HAP-1 (cell line): ENCODE measurements around the gene UGT1A8.
"Not testable (repeated sequence)": the region's sequence is repeated elsewhere in the genome, so short reads cannot be mapped to it uniquely, and the experiment has no call there.

Experiments
- DNase-seq, 2 experiments: peaks; one replicate each; pipeline ENCODE4 v3.0.0-alpha.2; 2016 to 2020; ENCODE audit warnings: low spot score in 2 of 2
- H3K27me3 ChIP-seq: fragments of 250-450 bp; sonication (Bioruptor Pico); 2 replicates; pipeline ENCODE4 v1.5.1; 2020; ENCODE audit warnings: low read depth, mild to moderate bottlenecking, moderate library complexity
- H3K36me3 ChIP-seq: fragments of 250-450 bp; sonication (Bioruptor Pico); replicated peaks from 2 replicates; pipeline ENCODE4 v1.5.1; 2020; ENCODE audit warnings: mild to moderate bottlenecking
- H3K4me1 ChIP-seq: fragments of 250-450 bp; sonication (Bioruptor Pico); 2 replicates; pipeline ENCODE4 v1.5.1; 2020; ENCODE audit warnings: mild to moderate bottlenecking
- H3K4me3 ChIP-seq: fragments of 250-450 bp; sonication (Bioruptor Pico); 2 replicates; pipeline ENCODE4 v1.5.1; 2020; ENCODE audit warnings: mild to moderate bottlenecking, moderate library complexity
- H3K9me3 ChIP-seq: fragments of 250-450 bp; sonication (Bioruptor Pico); 2 replicates; pipeline ENCODE4 v1.5.1; 2020; ENCODE audit warnings: mild to moderate bottlenecking, moderate library complexity
- in situ Hi-C: fragments of 300-500 bp; cut with MboI; formaldehyde crosslinking; loops from 3 replicates; pipeline ENCODE4 v1.14.3; 2020; ENCODE audit warnings: low sequenced_read_pairs, inconsistent platforms, mixed read lengths

Gene UGT1A8

DNA sequence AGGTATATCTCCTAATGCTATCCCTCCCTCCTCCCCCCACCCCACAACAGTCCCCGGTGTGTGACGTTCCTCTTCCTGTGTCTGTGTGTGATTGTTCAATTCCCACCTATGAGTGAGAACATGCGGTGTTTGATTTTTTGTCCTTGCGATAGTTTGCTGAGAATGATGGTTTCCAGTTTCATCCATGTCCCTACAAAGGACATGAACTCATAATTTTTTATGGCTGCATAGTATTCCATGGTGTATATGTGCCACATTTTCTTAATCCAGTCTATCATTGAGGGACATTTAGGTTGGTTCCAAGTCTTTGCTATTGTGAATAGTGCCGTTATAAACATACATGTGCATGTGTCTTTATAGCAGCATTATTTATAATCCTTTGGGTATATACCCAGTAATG, 83.4 kb downstream of the UGT1A8 start:
- H3K36me3 ChIP-seq, DNase-seq, H3K9me3 ChIP-seq, H3K4me3 ChIP-seq, in situ Hi-C loops, H3K27me3 ChIP-seq: not testable (repeated sequence)
- peaks cover 33% of the 10 kb centered on the region for H3K4me1 ChIP-seq

DNA sequence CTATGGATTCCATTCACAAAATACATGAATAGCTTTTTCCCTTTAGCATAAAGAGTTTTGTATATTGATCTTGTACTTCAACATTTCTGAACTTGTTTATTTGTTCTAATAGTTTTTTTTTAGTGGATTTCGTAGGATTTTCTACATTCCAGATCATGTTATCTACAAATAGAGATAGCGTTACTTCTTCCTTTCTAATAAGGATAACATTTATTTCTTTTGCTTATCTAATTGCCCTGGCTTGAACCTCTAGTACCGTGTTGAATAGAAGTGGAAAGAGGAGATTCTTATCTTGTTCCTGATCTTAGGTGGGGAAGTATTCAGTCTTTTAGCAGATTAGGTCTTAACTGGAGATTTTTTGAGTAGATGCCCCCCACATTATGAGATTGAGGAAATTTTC, 84.8 kb downstream of the UGT1A8 start:
- in situ Hi-C loops, result no loop called here
- Histone ChIP-seq H3K27me3 (no peaks in the 10 kb centered on the region), H3K9me3 (no peaks in the 10 kb centered on the region), H3K4me3 (no peak overlapping the region), H3K4me1 (peaks cover 33% of the 10 kb centered on the region), H3K36me3 (no peaks in the 10 kb centered on the region)
- DNase-seq, result no peak

DNA sequence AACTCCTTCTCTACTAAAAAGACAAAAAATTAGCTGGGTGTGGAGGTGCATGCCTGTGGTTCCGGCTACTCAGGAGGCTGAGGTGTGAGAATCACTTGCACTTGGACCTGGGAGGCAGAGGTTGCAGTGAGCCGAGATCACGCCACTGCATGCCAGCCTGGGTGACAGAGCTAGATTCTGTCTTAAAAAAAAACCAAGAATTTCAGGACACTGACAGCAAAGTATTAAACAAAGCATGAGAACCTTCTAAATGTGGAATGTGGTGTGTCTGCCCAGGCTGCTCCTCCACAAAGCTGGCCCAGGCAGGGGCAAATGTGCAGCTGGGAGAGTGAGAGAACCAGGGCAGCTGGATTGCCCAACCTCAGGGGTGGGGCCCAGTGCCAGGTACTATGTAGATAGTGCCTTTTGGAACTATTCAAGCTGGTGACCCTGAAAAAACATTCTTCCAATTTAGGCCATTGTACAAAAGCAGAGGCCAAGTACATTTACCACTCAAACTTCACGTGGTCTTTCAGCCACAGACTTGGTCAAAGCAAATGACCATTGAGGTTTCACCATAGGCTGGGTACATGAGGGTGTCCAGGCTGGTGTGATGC, 88.6 kb downstream of the UGT1A8 start:
- Histone ChIP-seq H3K27me3 (no peaks in the 10 kb centered on the region), H3K9me3 (no peaks in the 10 kb centered on the region), H3K4me1 (peaks cover 25% of the 10 kb centered on the region), H3K36me3 (no peaks in the 10 kb centered on the region), H3K4me3 (no peak overlapping the region)
- no peak for DNase-seq
- in situ Hi-C loops, result no loop called here

DNA sequence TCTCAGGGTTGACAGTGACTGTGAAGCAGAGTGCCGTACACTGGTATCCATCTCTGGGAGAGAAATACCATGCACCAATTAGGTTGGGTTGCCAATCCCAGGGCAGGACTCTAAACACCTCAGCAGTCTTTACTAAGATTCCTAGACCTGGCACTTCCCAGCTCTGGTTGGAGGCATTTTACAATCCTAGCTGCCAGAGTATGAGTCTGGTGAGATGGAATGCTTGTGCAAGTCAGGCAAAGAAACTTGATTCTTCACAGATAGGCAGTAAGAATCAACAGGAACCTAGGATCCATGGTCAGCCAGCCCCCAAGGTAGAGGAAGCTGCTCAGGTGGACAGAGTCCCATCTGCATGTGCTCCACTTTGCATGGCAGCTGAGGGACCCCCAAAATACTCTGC, 89.3 kb downstream of the UGT1A8 start:
- no peaks in the 10 kb centered on the region for H3K9me3 ChIP-seq
- DNase-seq, result no peak

DNA sequence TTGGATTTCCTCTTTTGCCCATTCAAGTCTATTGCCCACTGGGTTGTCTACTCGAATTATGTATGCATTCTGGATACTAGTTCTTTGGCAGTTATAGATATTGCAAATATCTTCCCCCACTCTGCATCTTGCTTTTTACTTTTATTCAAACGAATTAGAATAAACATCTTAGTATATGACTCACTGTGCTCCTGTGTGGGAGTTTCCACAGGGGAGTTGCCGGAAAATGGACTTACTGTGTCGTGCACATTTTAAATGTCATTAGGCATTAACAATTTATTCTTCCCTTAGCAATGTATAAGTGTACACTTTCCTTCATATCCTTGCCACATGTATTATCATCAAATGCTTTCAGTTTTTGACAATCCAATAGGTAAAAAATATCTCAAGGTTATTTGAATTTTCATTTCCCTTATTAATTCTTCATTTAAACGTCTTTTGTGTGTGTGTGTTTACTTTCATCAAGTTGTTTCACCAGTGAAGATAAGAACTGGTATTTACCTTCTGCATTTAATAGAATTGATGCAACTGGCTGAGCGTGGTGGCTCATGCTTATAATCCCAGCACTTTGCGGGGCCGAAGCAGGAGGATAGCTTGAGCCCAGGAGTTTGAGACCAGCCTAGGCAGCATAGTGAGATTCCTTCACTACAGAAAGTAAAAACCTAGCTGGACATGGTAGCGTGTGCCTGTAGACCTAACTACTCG, 90.7 kb downstream of the UGT1A8 start:
- Histone ChIP-seq H3K4me3 (no peak overlapping the region), H3K36me3 (no peaks in the 10 kb centered on the region), H3K4me1 (peaks cover 23% of the 10 kb centered on the region), H3K9me3 (no peaks in the 10 kb centered on the region), H3K27me3 (no peaks in the 10 kb centered on the region)
- in situ Hi-C loops, result no loop called here
- DNase-seq, result no peak

More for the DNA sequence above, 89.3 kb downstream of the UGT1A8 start:
- in situ Hi-C loops, result no loop called here
- peaks cover 30% of the 10 kb centered on the region for H3K4me1 ChIP-seq
- H3K36me3 ChIP-seq, result no peaks in the 10 kb centered on the region
- H3K4me3 ChIP-seq, result no peak overlapping the region
- H3K27me3 ChIP-seq, result no peaks in the 10 kb centered on the region

DNA sequence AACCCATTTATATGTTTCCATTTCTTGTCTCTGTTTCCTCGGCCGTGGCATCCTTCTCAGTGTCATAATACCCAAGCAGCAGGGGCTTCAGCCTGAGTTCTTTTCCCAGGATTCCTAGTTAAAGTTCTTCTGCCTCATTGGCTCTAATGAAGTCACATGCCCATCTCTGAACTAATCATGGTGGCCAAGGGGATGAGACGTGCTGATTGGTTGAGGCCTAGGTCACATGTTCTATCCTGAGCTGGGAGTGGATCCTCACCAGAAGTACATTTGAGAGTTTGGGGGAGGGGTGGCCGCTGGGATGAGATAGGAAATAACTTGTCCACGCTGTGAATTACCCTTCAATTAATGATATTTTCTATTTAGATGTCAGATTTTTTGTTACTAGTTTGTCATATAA, 91.5 kb downstream of the UGT1A8 start:
- H3K36me3 ChIP-seq, result no peaks in the 10 kb centered on the region
- no peak overlapping the region for H3K4me3 ChIP-seq
- H3K9me3 ChIP-seq, result no peaks in the 10 kb centered on the region
- in situ Hi-C loops, result no loop called here
- DNase-seq, result no peak
- no peaks in the 10 kb centered on the region for H3K27me3 ChIP-seq
- H3K4me1 ChIP-seq, result peaks cover 23% of the 10 kb centered on the region

DNA sequence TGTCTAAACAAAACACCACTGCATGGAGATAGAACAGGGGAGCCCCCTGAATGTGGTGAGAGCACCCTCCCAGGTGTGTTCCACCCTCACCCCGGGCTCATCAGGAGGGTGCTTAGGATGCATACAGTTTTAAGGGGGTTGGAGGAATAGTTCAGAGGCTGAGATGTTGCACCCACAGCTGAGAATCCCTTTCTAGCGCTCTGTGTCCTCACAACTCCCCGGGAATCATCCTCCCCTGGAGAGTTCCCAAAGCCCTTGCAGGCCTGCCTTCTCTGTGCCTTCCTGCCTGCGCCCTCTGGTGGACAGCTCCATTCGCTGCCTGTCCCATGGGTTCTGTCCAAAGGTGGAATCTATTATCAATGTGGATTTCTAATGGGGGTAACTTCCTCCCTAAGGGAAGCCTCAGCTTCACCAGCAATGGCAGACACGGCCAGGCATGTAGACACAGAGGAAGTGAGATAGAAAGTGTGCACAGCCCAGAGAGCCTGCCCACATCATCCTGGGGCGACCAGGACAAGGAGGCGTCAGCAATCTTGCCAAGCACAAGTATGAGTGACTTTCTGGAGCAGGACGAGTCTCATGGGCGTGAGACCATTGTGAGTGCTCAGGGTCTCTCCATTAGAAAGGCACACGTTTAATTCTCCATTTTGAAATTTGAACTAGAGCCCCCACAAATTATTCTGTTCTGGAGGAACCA, 94.0 kb downstream of the UGT1A8 start:
- in situ Hi-C loops, result loop anchor here (10.0 kb wide), 1 partner anchor 227 kb away; no protein-coding TSS in a partner anchor
- no peaks in the 10 kb centered on the region for H3K9me3 ChIP-seq
- H3K4me1 ChIP-seq, result peaks cover 23% of the 10 kb centered on the region
- no peaks in the 10 kb centered on the region for H3K27me3 ChIP-seq
- peak; percentile 87 to 96 for DNase-seq
- no peak overlapping the region for H3K4me3 ChIP-seq
- H3K36me3 ChIP-seq, result no peaks in the 10 kb centered on the region

DNA sequence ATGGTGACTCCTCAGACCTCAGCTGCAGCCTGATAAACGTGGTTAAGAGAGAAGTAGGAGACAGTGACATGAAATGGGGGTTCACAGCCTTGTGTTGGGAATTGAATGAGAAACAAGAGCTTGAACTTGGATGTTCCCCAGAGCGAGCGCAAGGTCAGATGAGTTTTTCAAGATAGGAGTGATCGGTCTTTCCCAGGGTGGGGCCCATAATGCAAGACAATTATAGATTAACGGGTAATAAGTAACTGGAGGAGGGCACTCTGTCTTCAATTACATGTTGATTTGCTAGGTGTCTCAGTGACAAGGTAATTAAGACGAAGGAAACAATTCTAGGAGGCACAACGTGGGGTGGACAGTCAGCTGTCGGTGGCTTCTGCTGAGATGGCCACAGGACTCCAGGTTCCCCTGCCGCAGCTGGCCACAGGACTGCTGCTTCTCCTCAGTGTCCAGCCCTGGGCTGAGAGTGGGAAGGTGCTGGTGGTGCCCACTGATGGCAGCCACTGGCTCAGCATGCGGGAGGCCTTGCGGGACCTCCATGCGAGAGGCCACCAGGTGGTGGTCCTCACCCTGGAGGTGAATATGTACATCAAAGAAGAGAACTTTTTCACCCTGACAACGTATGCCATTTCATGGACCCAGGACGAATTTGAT, 95.3 kb downstream of the UGT1A8 start, which contains the start of gene UGT1A5:
Gene UGT1A5 (plus strand): TSS at position 297 of the 651 bp plus-strand sequence. CDS start 85 bp downstream, at position 382.
- Histone ChIP-seq H3K4me1 (peaks cover 23% of the 10 kb centered on the region), H3K36me3 (no peaks in the 10 kb centered on the region), H3K4me3 (no peak within 1 kb of the TSS), H3K27me3 (no peaks in the 10 kb centered on the region), H3K9me3 (no peaks in the 10 kb centered on the region)
- DNase-seq, result no peak
- in situ Hi-C loops, result loop anchor here (10.0 kb wide), 1 partner anchor 228 kb away; no protein-coding TSS in a partner anchor

DNA sequence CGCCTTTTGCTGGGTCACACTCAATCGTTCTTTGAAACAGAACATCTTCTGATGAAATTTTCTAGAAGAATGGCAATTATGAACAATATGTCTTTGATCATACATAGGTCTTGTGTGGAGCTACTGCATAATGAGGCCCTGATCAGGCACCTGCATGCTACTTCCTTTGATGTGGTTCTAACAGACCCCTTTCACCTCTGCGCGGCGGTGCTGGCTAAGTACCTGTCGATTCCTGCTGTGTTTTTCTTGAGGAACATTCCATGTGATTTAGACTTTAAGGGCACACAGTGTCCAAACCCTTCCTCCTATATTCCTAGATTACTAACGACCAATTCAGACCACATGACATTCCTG, 95.8 kb downstream of the UGT1A8 start:
- no peaks in the 10 kb centered on the region for H3K9me3 ChIP-seq
- H3K4me3 ChIP-seq, result no peak overlapping the region
- H3K27me3 ChIP-seq, result no peaks in the 10 kb centered on the region
- in situ Hi-C loops, result loop anchor here (10.0 kb wide), 1 partner anchor 228 kb away; no protein-coding TSS in a partner anchor
- H3K36me3 ChIP-seq, result no peaks in the 10 kb centered on the region
- peaks cover 20% of the 10 kb centered on the region for H3K4me1 ChIP-seq
- no peak for DNase-seq

DNA sequence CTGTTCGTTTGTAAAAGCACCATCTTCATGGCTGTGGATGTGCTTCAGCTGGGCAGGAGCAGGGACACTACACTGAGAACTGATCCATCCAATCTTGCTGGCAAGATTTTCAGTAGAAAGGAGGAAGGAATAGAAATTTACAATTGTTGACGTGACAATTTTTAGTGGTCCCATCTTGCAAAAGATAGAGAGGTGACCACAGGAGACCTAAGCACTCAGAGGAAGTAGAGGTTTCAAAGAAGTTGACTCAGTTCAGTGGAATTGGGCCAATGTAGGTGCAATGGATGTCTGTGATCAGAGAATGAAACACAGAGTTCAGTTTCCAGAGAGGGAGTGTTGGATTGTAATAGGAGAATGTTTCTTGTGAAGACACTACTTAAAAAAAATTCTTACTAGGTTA, 96.7 kb downstream of the UGT1A8 start:
- DNase-seq, result no peak
- in situ Hi-C loops, result loop anchor here (10.0 kb wide), 1 partner anchor 229 kb away; no protein-coding TSS in a partner anchor
- Histone ChIP-seq H3K4me1 (peaks cover 17% of the 10 kb centered on the region), H3K36me3 (no peaks in the 10 kb centered on the region), H3K4me3 (no peak overlapping the region), H3K9me3 (no peaks in the 10 kb centered on the region), H3K27me3 (no peaks in the 10 kb centered on the region)

DNA sequence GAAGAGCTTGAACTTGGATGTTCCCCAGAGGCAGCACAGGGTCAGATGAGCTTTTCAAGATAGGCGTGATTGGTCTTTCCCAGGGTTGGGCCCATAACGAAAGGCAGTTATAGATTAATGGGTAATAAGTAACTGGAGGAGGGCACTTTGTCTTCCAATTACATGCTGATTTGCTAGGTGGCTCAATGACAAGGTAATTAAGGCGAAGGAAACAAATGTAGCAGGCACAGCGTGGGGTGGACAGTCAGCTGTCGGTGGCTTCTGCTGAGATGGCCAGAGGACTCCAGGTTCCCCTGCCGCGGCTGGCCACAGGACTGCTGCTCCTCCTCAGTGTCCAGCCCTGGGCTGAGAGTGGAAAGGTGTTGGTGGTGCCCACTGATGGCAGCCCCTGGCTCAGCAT, 101.1 kb downstream of the UGT1A8 start, which contains the start of gene UGT1A4:
Gene UGT1A4 (plus strand): TSS at position 185 of the 400 bp plus-strand sequence. CDS start 85 bp downstream, at position 270.
- H3K27me3 ChIP-seq, result no peaks in the 10 kb centered on the region
- no peaks in the 10 kb centered on the region for H3K36me3 ChIP-seq
- no peak within 1 kb of the TSS for H3K4me3 ChIP-seq
- no peak for DNase-seq
- peaks cover 4% of the 10 kb centered on the region; the same call in 1 of the 2 replicates for H3K4me1 ChIP-seq
- in situ Hi-C loops, result loop anchor here (10.0 kb wide), 1 partner anchor 234 kb away; no protein-coding TSS in a partner anchor
- no peaks in the 10 kb centered on the region; the same call in 1 of the 2 replicates for H3K9me3 ChIP-seq

DNA sequence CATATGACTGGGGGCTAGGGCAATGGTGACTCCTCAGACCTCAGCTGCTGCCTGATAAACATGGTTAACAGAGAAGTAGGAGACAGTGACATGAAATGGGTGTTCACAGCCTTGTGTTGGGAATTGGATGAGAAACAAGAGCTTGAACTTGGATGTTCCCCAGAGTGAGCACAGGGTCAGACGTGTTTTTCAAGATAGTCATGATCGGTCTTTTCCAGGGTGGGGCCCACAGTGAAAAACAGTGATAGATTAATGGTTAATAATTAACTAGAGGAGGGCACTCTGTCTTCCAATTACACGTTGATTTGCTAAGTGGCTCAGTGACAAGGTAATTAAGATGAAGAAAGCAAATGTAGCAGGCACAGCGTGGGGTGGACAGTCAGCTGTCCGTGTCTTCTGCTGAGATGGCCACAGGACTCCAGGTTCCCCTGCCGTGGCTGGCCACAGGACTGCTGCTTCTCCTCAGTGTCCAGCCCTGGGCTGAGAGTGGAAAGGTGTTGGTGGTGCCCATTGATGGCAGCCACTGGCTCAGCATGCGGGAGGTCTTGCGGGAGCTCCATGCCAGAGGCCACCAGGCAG, 111.4 kb downstream of the UGT1A8 start, which contains the start of gene UGT1A3:
Gene UGT1A3 (plus strand): TSS at position 320 of the 579 bp plus-strand sequence. CDS start 85 bp downstream, at position 405.
- DNase-seq, result no peak
- Histone ChIP-seq H3K4me1 (no peaks in the 10 kb centered on the region), H3K4me3 (no peak within 1 kb of the TSS), H3K27me3 (no peaks in the 10 kb centered on the region), H3K9me3 (no peaks in the 10 kb centered on the region), H3K36me3 (no peaks in the 10 kb centered on the region)
- in situ Hi-C loops, result no loop called here
